Brain microvascular endothelial cell (primary cell): Measurements from ENCODE around the gene KCNAB2.

Source experiments
- DNase-seq: peaks from one replicate; pipeline ENCODE4 v3.0.0-alpha.2; 2020
- H3K27ac ChIP-seq: fragments of 250-450 bp; sonication (Bioruptor Pico); 2 replicates; pipeline ENCODE4 v1.5.1; 2020; ENCODE audit warnings: mild to moderate bottlenecking, moderate library complexity
- H3K27me3 ChIP-seq: fragments of 250-450 bp; sonication (Bioruptor Pico); replicated peaks from 2 replicates; pipeline ENCODE4 v1.5.1; 2020; ENCODE audit warnings: mild to moderate bottlenecking
- H3K36me3 ChIP-seq: fragments of 250-450 bp; sonication (Bioruptor Pico); replicated peaks from 2 replicates; pipeline ENCODE4 v1.5.1; 2020; ENCODE audit warnings: mild to moderate bottlenecking
- H3K4me3 ChIP-seq: 2 replicates; pipeline ENCODE4 v1.5.1; 2011; ENCODE audit warnings: low read depth, mild to moderate bottlenecking, control low read depth, low read length, moderate library complexity
- in situ Hi-C: cut with HindIII; loops from 2 replicates; pipeline ENCODE4 v1.10.0; 2017; ENCODE audit warnings: low sequenced_read_pairs, low pct_ligation_motif_present
- TF ChIP-seq, protein P1 (sequence below): IDR thresholded peaks from 2 replicates; pipeline ENCODE4 v1.5.1; 2011; ENCODE audit warnings: low read depth, mild to moderate bottlenecking, moderate library complexity, low read length, control low read depth, inconsistent platforms; ENCODE audit errors: missing control alignments

The KCNAB2 gene

DNA sequence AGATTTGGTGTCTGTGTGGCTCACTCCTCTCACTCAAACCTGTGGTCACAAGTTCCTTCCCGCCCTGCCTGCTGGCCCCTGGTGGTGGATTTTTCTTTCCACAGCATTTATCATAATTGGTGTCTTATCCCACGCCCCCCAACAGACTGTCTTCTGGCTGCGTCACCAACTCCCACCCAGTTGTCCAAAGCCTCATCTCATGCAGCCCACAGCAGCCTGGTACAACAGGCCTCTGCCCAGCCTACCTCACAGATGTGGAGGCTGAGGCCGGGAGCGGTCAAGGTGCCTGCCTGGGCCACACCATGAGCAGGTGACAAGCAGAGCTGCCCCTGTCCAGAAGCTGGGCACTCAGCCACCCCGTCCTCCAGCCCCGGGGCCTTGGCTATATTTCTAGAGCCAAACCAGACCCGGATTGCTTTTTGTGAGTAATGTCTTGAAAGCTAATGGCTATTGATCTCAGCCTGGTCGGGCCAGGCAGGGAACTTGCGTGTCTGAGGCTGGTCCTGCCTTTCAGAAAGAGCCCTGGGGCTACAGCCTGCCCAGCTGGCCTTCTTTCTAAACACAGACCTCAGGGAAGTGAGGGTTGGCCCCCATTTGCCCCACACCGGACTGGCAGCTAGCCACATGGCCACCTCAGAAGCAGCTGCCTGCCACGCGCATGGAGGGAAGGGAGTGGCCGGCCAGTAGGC, 2.6 kb downstream of the KCNAB2 start:
- Histone ChIP-seq H3K27me3 (peaks cover 2% of the 10 kb centered on the region), H3K36me3 (no peaks in the 10 kb centered on the region), H3K4me3 (no peak overlapping the region), H3K27ac (no peak overlapping the region)
- TF ChIP-seq, protein P1, sequence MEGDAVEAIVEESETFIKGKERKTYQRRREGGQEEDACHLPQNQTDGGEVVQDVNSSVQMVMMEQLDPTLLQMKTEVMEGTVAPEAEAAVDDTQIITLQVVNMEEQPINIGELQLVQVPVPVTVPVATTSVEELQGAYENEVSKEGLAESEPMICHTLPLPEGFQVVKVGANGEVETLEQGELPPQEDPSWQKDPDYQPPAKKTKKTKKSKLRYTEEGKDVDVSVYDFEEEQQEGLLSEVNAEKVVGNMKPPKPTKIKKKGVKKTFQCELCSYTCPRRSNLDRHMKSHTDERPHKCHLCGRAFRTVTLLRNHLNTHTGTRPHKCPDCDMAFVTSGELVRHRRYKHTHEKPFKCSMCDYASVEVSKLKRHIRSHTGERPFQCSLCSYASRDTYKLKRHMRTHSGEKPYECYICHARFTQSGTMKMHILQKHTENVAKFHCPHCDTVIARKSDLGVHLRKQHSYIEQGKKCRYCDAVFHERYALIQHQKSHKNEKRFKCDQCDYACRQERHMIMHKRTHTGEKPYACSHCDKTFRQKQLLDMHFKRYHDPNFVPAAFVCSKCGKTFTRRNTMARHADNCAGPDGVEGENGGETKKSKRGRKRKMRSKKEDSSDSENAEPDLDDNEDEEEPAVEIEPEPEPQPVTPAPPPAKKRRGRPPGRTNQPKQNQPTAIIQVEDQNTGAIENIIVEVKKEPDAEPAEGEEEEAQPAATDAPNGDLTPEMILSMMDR: no peak
- in situ Hi-C loops: no loop called here
- DNase-seq: no peak

DNA sequence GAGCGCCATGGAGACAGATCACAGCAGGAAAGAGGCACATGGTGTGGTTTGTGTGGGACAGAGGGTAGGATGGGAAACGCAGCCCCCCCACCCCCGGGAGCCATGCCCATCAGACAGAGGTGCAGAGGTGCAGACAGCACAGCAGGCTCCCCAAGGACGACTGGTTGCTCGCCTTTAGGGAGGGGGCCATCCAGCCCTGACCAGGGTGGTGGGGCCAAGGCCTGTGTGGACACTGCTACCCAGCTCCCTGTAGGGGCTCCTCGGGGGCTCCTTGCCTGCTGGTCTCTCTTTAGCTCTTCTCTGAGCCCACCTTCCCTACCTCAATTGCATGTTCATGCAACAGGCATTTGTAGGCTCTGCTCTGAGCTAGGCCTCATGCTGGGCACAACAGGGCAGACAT, 3.7 kb downstream of the KCNAB2 start:
- no peaks in the 10 kb centered on the region for H3K36me3 ChIP-seq
- H3K4me3 ChIP-seq: no peak overlapping the region
- DNase-seq: no peak
- H3K27ac ChIP-seq: no peak overlapping the region
- TF ChIP-seq, protein P1: no peak
- in situ Hi-C loops: no loop called here
- peaks cover 2% of the 10 kb centered on the region for H3K27me3 ChIP-seq

DNA sequence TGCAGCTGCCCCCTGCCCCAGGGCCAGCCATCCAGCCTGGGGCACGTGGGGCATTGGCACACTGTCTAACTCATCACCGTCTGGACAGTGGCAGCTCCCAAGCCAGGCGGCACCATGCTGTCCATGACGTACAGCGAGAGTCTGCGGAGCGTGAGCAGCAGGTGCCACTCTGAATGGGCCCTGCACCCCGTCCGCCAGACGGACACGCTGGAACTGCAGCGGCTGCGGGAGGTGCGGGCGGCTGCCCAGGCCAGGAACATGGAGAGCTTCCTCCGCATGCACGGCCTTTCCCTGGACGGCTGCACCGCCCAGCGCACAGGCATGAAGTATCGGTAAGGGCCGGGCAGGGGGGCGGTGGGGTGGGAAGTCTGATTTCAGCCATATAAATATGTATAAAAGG, 5.7 kb downstream of the KCNAB2 start:
- in situ Hi-C loops: no loop called here
- no peak overlapping the region for H3K27ac ChIP-seq
- no peak for DNase-seq
- TF ChIP-seq, protein P1: no peak
- H3K4me3 ChIP-seq: no peak overlapping the region
- no peaks in the 10 kb centered on the region for H3K36me3 ChIP-seq
- H3K27me3 ChIP-seq: peaks cover 2% of the 10 kb centered on the region

DNA sequence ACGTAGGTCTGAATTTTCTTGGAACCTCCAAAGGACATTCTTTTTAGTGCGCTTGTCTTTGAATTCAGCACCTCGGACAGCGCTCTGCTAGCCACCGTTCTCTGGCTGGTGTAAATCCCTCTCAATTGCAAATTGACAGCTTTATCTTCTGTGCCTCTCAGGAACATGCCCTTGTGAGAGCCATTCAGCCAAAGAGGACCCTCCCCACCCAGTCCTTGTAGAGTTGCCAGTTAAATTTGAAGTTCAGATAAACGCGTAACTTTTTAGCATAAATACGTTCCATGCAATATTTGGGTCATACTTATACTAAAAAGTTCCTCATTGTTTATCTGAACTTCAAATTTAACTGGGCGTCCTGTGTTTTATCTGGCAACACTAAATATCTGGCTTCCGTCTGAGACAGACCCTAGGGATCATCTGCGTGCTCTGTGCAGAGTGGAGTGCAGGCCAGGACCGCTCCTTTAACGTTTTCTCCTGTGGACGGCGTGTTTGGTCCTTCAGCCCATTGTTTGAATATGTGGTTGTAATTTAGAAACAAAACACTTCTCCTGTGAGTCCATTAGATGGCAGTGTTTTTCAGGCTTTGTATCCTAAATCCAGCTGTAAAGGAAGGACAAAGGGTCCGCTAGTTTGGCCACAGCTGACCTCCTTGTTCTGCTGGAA, 7.0 kb downstream of the KCNAB2 start:
- DNase-seq: peak; percentile 70
- Histone ChIP-seq H3K4me3 (no peak overlapping the region), H3K27me3 (peaks cover 2% of the 10 kb centered on the region), H3K27ac (no peak overlapping the region), H3K36me3 (no peaks in the 10 kb centered on the region)
- TF ChIP-seq, protein P1: peak; percentile 65
- in situ Hi-C loops: no loop called here

DNA sequence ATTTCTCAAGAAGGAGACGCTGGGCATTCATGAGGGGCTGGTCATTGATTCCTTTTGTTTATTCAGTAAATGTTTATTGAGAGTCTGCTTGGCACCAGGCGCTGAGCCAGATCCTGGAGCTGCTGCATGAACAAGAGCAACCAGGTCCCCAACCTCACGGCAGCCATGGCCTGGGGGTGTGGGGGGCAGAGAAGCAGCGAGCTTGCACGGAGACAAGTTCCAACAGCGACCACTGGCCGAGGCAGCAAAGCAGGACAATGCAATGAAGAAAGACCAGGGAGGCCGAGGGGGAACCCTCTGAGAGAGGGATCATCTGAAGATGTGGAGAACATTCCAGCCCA, 7.5 kb downstream of the KCNAB2 start:
- no peak overlapping the region for H3K27ac ChIP-seq
- in situ Hi-C loops: no loop called here
- no peaks in the 10 kb centered on the region for H3K36me3 ChIP-seq
- H3K4me3 ChIP-seq: no peak overlapping the region
- peaks cover 2% of the 10 kb centered on the region for H3K27me3 ChIP-seq
- no peak for DNase-seq
- TF ChIP-seq, protein P1: no peak
